Suprapubic skin (tissue), 4 donors: ENCODE results near the gene NUP62. TPM values are rescaled to one million over a fixed set of nuclear protein-coding genes. Genes with fewer than 3 reads are reported as not detected.
"Not testable (repeated sequence)": the region's sequence is repeated elsewhere in the genome, so short reads cannot be mapped to it uniquely, and the experiment has no call there.

Source experiments
- DNase-seq, 2 donors: peaks; one replicate each; pipeline ENCODE4 v3.0.0-alpha.2; 2019; ENCODE audit warnings: low spot score in 2 of 2
- H3K27ac ChIP-seq: fragments of 200-600 bp; sonication (generic); one replicate; pipeline ENCODE4 v1.5.1; 2019
- H3K27me3 ChIP-seq: fragments of 200-600 bp; sonication (generic); one replicate; pipeline ENCODE4 v1.5.1; 2019
- H3K36me3 ChIP-seq: fragments of 200-600 bp; sonication (generic); one replicate; pipeline ENCODE4 v1.5.1; 2019
- H3K4me1 ChIP-seq: fragments of 200-600 bp; sonication (generic); one replicate; pipeline ENCODE4 v1.5.1; 2019
- H3K4me3 ChIP-seq: fragments of 200-600 bp; sonication (generic); one replicate; pipeline ENCODE4 v1.5.1; 2019; ENCODE audit warnings: mild to moderate bottlenecking
- H3K9me3 ChIP-seq: fragments of 200-600 bp; sonication (generic); one replicate; pipeline ENCODE4 v1.5.1; 2019
- CTCF ChIP-seq, 2 donors: fragments of 200-600 bp in 1 of 2; fragments of 450-650 bp in 1 of 2; sonication (generic) in 1 of 2; IDR thresholded peaks; one replicate each; pipeline ENCODE4 v1.5.1; 2016 to 2019; ENCODE audit warnings: antibody characterized with exemption in 2 of 2, mild to moderate bottlenecking in 1 of 2, moderate library complexity in 1 of 2
- EP300 ChIP-seq: sonication (generic); formaldehyde crosslinking; IDR thresholded peaks from one replicate; pipeline ENCODE4 v1.6.1; 2017; ENCODE audit warnings: antibody characterized with exemption
- POLR2A ChIP-seq, 2 donors: fragments of 450-650 bp; IDR thresholded peaks; one replicate each; pipeline ENCODE4 v1.6.1; 2017; ENCODE audit warnings: antibody characterized with exemption in 2 of 2, mild to moderate bottlenecking in 2 of 2, moderate library complexity in 2 of 2
- POLR2AphosphoS5 ChIP-seq, 3 donors: sonication (generic); formaldehyde crosslinking; IDR thresholded peaks; one replicate each; pipeline ENCODE4 v1.6.1; 2017; ENCODE audit warnings: antibody characterized with exemption in 3 of 3
- WGBS: methylation state at CpG from one replicate; pipeline ENCODE4 v1.1.5; 2018; 5-methylcytosine and 5-hydroxymethylcytosine counted together
- total RNA-seq, 4 donors: library from RNA; depleted of rRNA; stranded (reverse); fragments of >200 nt; gene quantifications; one replicate each; pipeline ENCODE4 v1.1.0, GENCODE V29; 2016

Gene NUP62
- total RNA-seq, 4 donors from 2014 or later = 40.3 to 46.2 (median 44.6) TPM

- Histone ChIP-seq H3K4me3 (no peak overlapping the region), H3K27me3 (no peaks in the 10 kb centered on the region), H3K27ac (no peak overlapping the region), H3K9me3 (no peaks in the 10 kb centered on the region), H3K4me1 (peaks cover 36% of the 10 kb centered on the region), H3K36me3 (peaks cover 33% of the 10 kb centered on the region)
- no peak for TF ChIP-seq CTCF (IDR thresholded peaks at IDR 0.05)
- TF ChIP-seq POLR2A (IDR thresholded peaks at IDR 0.05) = no peak
- TF ChIP-seq EP300 = no peak
- TF ChIP-seq POLR2AphosphoS5 (IDR thresholded peaks at IDR 0.05) = no peak
- no peak for DNase-seq
- WGBS = 84% methylated on average over 10 of the region's 10 CpGs
Observed at GRCh38 chr19:49926515-49926914, 2.8 kb downstream of the NUP62 start.

- Histone ChIP-seq H3K27ac (no peak overlapping the region), H3K4me3 (no peak overlapping the region), H3K9me3 (no peaks in the 10 kb centered on the region), H3K36me3 (peaks cover 43% of the 10 kb centered on the region), H3K4me1 (peaks cover 35% of the 10 kb centered on the region), H3K27me3 (no peaks in the 10 kb centered on the region)
- no peak for DNase-seq
- WGBS = 94% methylated on average over 5 of the region's 5 CpGs
- TF ChIP-seq POLR2AphosphoS5 (IDR thresholded peaks at IDR 0.05) (no peak), CTCF (IDR thresholded peaks at IDR 0.05) (no peak), EP300 (no peak), POLR2A (IDR thresholded peaks at IDR 0.05) (no peak)
Observed at GRCh38 chr19:49925486-49925885, 3.8 kb downstream of the NUP62 start.

GRCh38 chr19:49924881-49925210 is 4.5 kb downstream of the NUP62 start:
- 90% methylated on average over 13 of the region's 13 CpGs for WGBS
- not testable (repeated sequence) for H3K4me3 ChIP-seq, H3K27me3 ChIP-seq, H3K27ac ChIP-seq, DNase-seq, H3K9me3 ChIP-seq
- Histone ChIP-seq H3K4me1 (peaks cover 29% of the 10 kb centered on the region), H3K36me3 (peaks cover 45% of the 10 kb centered on the region)

- TF ChIP-seq CTCF (IDR thresholded peaks at IDR 0.05) (no peak), POLR2AphosphoS5 (IDR thresholded peaks at IDR 0.05) (no peak), EP300 (no peak), POLR2A (IDR thresholded peaks at IDR 0.05) (no peak)
- Histone ChIP-seq H3K27me3 (no peaks in the 10 kb centered on the region), H3K27ac (no peak overlapping the region), H3K9me3 (no peaks in the 10 kb centered on the region), H3K4me3 (no peak overlapping the region), H3K36me3 (peaks cover 45% of the 10 kb centered on the region), H3K4me1 (peaks cover 26% of the 10 kb centered on the region)
- WGBS = 73% methylated on average over 24 of the region's 25 CpGs
- DNase-seq = no peak
Observed at GRCh38 chr19:49924004-49924880, 5.1 kb downstream of the NUP62 start.

- Histone ChIP-seq H3K27ac (no peak overlapping the region), H3K9me3 (no peaks in the 10 kb centered on the region), H3K4me3 (no peak overlapping the region), H3K36me3 (peaks cover 48% of the 10 kb centered on the region), H3K27me3 (no peaks in the 10 kb centered on the region), H3K4me1 (peaks cover 20% of the 10 kb centered on the region)
- WGBS = 81% methylated on average over 26 of the region's 31 CpGs
- no peak for TF ChIP-seq POLR2AphosphoS5 (IDR thresholded peaks at IDR 0.05)
- DNase-seq = no peak
Observed at GRCh38 chr19:49923055-49924003, 6.0 kb downstream of the NUP62 start.
